NCI-H187 (cell line): ENCODE data around the gene PCDHGC5.

Source experiments
- DNase-seq, 2 experiments: peaks; one replicate each; lab custom pipeline; 2025; lab: John Stamatoyannopoulos, UW

PCDHGC5 gene

DNA sequence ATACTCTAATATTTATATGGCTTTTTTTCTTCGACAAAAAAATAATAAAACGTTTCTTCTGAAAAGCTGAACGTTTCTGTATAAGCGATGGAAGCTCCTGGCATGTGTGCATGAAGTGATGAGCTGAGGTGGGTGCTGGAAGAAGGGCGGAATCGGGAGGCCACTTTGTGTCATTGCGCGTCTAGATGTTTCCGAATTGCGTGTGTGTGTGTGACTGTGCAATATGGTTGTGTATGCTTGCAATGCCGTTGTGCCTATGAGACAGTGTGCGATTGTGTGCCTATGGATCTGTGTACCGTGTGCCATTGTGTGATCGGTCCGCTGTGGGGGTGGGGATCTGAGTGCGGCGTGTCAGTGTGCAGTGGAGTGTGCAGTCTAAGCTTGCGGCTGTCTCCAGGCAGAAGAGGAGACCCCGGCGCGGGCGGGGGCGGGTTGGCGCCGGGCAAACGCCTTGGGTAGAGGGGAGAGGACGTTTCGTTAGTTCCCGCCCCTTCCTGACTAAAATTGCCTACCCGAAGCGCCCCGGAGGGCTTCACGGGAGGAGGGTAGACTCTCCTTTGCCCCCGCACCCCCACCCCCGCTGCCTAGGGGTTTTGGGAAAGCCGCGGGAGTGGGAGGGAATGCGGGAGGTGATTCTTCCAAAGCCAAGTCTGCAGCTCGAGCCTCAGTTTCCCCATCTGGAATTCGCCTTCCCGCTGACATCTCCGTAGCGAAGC, 24.2 kb downstream of the PCDHGC5 start:
- peak; percentile 20 to 21 for DNase-seq

DNA sequence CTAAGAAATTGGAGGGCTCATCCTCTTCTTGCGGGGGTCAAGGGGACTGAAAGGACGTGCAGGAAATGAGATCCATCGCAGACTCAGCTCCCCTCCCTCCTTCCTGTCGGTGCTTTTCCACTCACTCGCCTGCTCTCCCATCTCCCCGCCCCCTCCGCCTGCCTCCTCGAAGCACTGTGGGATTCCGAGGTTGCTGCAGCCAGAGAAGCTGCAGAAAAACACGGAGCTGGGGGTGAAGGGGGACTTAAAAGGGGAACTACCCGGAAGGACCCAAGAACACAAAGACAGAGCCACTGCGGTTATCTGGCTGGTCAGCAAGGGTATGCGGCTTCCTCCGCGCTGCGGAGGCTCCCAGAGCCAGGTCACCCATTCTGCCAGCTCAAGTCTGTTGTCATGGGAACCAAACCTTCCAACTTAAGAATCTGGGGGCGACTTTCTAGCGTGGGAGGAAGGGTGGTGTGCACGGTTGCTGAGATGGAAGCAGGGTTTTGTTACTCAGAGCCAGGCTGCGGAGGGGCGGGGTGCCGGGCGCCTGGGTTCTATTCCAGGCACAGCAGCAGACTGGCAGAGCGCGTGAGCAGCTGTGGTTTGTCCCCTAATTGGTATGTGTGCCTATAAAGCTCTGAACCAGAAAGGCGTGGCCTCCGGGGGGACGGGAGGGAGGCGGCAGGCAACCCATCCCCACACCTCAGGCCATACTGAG, 24.9 kb downstream of the PCDHGC5 start:
- DNase-seq, result peak; percentile 45 to 58

DNA sequence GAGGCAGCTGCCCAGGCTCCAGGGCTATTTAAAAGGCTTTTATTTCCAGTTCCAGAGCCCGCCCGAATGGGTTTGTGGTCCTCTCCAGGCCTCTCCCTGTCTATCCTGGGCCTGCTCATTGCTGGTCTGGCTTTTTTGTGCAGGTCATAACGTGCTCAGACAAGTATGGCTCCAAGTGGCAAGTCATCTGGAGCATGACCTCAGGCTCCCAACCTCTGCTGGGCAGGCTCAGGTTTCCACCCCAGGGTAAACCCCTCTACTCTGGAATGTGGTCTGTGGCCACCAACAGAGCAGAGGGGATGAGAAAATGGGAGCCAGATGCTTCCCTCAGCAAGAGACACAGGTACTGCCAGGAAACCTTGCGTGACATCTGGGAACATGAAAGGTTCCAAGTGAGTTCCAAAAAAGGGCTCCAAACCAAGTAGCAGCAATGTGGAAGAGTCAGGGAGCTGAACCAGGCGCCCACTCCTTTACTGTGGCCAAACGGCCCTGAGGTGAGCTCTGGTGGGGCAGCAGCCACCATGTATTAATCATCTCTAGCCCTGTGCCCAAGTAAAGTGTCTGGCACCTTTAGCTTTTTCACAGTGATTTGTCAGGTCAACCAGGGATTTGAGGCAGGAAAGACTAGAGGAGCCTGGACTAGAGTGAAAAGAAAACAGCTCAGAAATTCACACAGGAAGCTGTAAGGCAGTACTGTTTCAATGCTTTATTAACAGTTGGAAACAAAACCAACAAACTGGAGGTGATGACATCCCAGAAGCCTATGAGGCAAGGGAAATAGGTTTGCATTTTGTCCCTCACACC, 25.7 kb downstream of the PCDHGC5 start:
- peak; percentile 73 to 78 for DNase-seq

DNA sequence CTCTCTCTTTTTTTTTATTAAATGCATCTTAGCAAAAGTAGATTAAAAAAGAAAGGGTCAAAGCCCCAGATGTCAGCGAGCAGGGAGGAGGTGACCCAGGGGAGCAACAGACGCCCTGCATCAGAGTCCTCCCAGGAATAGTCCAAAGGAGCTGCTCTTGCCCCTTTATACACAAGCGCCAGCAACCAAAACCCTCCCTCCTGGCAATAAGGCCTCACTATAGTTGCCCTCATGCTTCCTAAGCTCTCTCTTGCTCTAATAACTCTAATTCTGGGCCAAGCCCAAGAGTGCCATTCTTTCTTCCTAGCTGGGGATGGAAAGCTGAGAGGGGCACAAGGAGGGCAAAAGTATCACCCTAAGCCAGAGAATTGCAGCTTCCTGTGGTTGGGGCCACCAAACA, 26.3 kb downstream of the PCDHGC5 start:
- DNase-seq, result no peak

DNA sequence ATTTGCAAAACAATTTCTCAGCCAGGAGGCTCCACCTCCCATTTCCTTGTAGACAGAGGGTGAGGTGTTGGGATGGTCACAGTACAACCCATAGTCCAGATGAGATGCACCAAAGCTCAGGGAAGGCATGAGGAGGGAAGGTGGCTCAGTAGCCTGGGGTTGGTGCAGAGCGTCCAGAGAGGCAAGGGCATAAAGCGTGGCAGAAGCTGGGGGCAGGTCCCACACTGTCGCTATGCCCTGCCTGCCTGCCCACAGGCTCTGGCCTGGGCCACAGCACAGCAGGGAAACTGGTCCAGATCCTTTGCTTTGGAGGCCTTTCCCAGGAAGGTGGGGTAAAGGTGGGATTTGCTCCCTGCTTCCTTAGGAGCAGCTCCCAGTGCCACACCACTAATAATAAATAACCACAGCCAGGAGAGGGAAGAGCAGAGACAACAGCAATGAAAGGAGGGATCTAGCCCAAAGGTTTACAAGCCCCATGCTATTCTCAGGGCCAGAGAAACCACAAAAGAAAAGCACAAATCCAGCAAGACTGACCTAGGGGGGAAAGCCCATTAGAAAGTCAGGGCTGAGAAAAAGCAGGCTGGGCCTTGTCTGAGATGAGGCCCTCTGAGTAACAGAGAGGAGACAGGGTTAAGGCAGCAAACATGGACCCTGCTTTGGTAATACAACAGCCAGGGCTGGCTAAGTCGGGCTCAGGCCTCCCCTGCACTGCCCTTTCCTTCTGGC, 27.2 kb downstream of the PCDHGC5 start:
- DNase-seq, result no peak

DNA sequence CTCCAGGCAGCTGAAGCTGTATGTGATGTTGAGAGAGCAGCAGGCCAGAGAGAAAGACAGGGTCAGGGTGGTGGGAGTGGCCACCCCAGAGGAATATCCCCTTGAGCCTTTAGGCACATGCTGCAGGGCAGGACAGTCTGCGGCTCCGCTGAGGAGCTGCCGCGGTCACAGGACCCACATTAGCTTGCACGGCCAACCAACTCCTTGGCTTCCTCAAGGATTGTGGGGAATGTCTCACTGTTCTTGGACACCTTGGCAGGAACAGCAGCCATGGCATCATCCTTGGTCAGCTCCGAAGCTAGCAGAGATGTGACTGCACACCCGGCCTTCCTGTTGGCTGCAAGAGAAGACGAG, 27.8 kb downstream of the PCDHGC5 start:
- DNase-seq, result no peak

DNA sequence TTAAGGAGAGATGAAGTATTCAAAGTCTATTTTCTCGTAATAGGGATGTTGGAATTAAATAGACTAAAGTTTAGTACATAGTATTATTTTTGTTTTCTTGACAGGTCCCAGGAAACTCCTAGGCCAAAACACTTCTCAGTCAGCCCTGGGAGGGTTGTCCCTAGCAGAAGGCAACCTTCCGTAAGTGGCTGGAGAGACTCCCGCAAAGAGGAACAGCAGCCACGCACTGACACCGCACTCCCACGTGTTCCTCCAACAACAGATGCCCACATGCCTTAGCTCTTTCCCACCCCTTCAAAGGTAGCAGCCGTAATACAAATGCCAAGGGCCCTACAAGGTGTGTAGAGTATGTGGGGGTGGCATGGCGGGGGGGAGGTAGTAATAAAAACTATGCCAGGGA, 28.4 kb downstream of the PCDHGC5 start:
- DNase-seq, result no peak

DNA sequence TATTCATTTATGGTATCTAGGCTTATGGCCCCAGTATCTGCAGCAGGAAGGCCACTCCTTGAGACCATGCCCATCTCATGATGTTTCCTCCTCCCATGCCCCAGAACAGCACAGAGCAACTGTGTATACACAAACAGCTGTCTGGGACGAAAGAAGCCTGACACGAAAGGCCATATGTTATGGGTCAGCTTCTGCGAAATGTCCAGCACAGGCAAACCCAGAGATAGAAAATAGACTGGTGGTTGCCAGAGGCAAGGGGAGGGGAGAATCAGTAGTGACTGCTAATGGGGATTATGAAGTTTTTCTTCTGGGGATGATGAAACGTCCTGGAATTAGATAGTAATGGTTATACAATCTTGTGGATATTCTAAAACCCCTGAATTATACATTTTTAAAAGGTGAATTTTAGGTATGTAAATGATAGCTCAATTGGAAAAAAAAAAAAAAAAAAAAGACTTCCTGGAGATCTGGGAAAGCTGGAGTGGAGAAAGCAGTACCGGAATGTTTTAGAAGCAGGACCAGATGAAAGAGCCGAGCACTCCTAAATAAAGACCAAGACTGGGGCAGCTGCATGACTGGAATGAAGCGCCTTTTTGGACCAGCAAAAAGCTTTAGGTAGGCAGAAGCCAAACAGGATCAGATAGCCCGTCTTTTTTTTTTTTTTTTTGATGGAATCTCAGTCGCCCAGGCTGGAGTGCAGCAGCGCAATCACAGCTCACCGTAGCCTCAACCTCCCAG, 29.2 kb downstream of the PCDHGC5 start:
- no peak for DNase-seq

DNA sequence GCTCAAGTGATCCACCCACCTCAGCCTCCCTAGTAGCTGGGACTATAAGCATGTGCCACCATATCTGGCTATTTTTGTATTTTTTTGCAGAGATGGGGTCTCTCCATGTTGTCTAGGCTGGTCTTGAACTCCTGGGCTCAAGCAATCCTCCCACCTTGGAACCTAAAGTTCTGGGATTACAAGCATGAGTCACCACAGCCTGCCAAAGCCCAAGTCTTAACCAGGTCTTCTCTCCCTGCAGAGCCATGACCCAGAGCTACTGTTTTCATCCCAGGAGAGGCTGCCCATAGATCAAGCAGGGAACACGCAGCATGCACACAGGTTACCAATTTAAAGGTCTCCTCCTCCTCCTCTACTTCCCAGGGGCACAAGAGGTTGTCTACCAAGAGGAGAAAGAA, 29.7 kb downstream of the PCDHGC5 start:
- no peak for DNase-seq

DNA sequence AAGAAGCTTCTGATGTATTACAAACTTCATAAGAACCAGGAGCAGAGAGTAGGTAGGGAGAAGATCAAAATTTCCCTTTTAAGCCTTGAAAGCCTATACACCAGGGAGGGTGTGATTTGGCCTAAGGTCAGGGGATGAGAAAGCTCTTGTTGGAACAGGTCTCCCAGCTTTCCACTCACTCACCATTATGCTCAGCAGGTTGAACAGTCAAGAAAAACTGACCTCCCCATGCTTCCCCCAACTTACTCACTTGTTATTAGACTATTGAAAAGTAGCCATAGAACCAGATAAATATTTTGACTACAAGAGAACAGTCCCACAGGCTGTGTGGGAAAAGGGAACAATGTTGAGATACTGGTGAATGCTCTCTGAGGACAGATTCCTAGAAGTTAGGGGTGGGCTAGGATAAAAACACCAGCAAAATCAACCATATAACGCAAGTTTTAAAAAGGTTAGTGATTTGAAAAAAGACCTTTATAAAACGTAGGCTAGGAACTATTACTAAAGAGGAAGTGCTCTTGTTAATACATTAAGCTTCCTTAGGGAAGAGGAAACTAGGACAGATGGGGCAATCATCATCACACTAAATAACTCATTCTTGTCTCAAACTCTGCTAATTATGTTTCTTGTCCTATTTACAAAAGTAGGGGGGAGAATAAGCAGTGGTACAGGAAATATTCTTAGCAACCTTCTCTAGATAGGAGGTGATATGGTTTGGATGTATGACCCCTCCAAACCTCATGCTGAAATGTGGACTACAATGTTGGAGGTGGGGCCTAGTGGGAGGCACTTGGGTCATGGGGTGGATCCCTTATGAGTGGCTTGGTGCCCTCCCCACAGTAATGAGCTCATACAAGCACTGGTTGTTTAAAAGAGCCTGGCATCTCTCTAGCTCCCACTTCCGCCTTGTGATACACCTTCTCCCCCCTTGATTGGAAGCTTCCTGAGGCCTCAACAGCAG, 31.0 kb downstream of the PCDHGC5 start:
- DNase-seq, result no peak

DNA sequence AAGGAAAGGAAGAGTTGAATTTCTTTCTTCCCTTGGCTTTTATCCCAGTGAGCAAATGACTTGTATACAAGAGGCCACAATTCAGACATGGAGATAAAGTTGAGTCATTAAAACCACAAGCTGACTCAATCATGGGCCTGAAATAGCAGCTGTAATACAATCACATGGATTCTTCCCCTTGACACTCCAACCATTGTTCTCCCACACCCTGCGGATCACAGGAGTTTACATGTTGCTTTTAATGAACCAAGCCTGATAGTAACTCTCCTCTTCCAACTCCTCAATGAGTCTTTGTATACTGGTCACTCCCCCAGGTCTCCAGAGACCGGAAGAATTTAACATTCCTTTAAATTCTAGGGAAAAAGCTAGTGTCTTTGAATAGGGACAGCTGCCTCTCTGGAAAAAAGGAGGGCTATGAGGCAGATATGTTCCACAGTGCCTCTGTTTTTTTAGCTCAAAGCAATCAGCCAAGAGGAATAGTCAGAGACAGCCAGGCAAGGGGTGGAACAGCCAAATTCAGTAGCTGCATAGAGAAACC, 32.4 kb downstream of the PCDHGC5 start:
- DNase-seq, result no peak

DNA sequence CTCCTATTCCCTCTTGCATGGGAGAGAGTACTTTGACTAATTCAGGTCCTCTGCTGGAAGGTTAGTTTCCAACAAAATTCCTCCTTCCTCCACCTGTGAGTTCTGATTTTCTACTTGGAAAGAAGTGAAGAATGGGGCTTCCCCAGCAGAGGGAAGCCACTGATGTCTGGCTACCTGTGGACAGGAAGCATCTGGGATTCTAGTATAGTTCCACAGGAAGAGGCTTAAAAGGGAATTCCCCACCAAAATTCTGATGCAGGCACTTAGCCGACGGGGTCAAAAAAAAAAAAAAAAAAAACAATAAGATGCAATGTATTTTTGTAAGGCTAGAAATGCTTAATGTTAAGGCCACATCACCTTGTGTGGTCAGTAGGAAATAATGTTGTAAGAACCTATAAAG, 33.4 kb downstream of the PCDHGC5 start:
- no peak for DNase-seq

DNA sequence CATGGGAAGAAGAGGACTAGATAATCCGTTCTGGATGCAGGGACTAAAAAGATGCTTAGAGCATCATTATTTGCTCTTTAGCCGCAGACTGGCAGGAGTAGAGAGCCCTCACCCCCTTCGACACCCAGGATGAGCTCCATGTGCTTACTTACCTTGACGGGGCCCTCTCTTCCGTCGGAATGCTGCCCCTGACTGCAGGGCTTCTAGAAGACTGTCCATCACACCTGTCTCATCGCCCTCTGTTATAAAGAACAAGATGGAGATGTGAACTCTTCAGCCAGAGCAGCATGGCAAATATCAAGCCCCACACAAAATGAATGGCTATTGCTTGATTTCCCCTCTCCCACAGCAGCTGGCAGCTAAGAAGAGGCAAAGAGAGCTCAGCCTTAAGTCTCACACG, 35.1 kb downstream of the PCDHGC5 start:
- DNase-seq, result no peak

DNA sequence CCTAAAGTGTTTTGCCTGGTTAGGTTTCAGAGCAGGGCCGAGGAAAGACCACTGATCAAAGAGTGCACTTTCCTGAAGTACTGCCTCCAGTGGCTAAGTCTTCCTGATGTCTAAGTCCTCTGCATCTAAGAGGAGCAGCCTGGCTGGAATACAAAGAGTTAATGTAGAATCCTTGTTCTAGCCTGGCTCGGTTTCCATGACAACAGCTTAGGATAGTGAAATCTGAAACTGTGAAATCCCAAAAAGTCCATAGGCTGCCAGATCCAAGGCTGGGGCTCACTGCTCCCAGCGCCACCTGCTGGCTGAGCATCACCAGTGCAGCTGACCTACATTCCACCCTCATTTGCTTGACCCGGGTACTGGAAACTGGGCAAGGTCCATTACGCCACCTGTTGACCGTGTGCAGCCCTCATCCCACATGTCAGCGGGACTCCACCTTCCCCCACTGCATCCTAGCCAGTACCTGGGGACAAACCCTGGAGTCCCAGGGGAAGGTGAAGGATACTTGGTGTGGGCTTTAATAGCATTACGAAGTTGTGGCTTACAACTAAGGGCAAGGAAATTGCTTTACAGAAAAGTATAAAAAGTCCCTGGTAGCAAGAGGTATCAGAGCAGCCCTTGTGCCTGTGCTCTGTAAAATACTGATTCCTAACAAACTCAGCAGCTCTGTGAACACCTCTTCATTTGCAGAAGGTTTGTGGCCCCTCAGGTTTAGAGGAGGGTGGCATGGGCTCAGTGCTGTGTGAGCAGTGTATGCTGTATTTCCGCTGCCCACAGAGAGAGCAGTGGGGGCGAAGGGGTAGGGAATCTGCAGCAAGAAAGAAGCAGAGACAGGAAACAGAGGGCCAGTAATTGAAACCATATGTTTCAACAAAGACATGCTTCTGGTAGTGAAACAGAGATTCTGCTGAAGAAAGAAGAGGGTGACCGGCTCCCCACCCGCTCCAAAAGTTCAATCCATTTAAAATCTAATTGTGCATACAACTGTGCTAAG, 36.0 kb downstream of the PCDHGC5 start:
- peak; percentile 41 to 61 for DNase-seq

DNA sequence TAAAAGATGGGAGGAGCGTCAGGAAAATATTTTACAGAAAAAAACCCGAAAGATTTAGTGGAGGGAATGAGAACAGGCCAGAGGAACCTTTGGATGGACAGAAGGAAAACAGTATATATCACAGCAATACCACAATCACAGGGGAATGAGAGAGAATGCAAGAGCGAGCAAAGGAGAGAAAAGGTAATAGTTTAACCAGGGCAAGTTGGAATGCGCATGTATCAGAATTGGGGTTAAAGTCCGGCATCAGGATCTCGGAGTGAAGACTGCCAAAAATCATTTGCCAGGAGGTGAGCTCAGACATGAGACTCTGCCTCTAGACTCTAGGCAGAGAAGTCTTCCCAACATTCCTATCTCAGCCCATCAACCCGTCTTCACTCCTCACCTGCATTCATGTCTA, 36.8 kb downstream of the PCDHGC5 start:
- no peak for DNase-seq

DNA sequence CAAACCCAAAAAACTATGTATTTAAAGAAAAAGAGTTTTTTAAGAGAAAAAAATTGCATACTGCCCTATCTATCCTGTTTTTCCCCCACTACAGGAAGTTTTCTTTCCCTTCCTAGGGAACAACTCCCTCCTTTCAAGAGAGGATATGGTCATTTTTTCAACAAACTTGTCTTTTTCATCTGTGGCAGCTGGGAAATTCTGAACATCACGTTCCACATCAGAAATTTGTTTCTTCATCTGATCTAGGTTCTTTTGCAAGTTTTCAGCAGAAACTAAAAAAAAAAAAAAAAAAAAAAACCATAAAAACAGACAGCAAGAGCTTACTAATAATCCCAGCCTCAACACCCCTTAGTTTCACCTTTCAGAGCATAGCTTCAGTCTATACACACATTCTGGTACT, 38.5 kb downstream of the PCDHGC5 start:
- no peak for DNase-seq

DNA sequence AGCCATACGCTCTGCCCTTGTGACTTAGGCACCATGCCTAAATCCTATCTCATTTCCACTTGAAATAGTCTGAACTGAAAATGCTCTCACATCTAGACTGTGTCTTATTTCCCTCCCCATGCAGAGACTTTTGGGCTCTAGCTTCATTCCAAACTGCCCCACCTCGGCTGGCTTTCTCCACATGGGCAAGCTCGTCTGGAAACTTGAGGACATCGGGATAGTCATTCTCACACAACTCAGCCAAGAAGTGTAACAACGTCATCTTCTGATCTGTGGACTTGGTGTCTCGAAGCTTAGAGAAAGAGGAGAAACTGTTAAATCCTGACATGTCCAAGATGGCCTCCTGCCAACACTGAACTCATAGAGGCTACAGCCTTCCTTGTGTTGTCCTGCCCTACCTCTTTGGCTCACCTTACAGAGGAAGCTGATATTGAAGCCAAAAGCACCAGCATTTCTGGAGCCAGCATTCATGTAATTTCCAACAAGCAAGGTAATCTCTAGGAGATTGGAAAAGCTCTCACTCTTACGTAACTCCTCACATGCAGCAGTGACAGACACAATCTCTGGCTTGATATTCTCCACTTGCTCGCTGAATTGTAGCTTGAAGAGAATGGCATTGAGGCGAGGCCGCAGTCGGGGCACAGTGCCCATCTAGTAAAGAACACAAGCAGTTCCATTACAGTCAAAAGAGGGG, 39.6 kb downstream of the PCDHGC5 start:
- DNase-seq, result no peak

DNA sequence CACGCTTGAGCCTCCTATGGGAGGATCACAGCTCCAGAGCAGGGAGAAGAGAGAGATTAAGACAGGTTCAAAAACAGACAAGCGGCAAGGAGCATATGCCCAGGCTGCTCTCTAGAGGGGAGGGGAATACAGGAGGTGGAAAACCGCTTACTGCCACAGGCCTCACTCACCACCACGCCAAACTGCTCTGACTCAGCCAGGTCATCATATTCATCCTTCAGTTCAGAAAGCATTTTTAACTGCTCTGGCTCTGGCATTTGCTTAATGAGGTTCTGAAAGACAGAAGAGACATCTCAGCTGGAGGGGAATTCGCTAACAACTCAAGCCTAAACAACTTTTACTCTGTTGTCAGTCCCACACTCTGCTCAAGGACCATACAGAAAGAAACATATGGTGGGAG, 40.1 kb downstream of the PCDHGC5 start:
- no peak for DNase-seq
